ENCODE data around the gene NPC1L1. TPM values are rescaled to one million over a fixed set of nuclear protein-coding genes. Genes with fewer than 3 reads are reported as not detected.
A peak's percentile ranks its signal among the peaks of the same experiment; 100 is the strongest.

Gene NPC1L1
- total RNA-seq, 1 experiment from 2014 or later: not detected

DNA sequence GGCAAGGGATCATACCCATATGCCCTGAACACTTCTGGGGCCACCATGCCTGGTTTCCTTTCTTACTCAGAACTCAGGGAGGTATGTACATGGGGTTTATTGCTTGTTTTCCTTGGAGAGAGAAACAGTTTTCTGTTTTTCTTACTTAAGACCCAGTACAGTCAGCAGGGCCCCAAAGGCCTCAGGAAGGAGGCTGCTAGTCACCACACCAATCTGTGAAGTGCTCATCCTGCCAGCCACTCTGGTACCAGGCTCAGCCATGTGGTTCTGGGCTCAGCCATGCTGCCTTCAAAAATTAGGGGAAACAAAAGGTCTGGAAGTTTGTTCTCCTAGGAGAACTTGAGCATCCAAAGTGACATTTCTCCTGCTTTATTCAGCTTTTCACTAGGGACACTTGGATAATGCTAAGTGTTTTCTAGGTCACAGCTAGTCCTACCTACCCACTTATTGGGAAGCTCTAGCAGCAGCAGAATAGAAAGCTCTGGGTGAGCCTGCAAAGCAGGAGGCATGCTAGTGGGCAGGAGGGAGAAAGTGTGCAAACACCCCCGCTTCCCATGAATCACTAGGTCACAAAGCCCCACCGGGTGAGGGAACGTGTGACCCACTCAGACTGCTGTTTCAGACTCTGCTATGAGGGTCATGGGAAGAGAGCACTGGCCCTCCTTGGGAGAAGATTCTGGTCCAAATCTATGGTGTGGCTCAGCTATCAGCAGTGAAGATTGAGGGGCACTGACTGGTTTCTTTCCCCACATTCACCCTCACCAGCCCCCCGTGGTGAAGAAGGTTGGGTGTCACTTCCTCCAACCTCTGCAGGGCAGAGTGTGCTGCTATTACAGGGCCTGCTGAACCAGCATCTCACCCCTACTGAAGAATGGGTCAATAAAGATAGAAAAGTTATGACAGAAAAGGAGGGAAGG is 74.6 kb downstream of the NPC1L1 start:
- in situ Hi-C loops (cut with HindIII; ENCODE audit: low pct_unique_long_range_greater_than_20kb, low sequenced_read_pairs): no loop called here
- no peak for DNase-seq (ENCODE audit: low read depth, low spot score)

DNA sequence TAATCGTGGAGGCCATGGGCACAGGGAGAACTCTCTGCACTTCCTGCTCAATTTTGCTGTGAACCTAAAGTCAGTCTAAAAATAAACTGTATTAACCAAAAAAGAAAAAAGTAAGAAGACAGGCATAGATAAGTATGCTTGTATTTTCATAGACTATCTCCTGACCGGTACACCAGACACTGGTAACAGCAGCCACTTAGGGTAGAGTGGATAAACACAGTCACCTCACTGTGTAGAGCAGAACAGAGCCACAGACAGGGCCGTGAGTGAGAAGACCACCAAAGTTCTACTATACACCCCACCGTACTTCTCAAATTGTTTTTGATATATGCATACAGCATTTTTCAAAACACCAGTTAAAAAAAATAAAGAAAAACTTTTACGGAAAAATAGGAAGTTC is 75.6 kb downstream of the NPC1L1 start:
- DNase-seq (ENCODE audit: low read depth, low spot score): no peak
- in situ Hi-C loops (cut with HindIII; ENCODE audit: low pct_unique_long_range_greater_than_20kb, low sequenced_read_pairs): no loop called here

DNA sequence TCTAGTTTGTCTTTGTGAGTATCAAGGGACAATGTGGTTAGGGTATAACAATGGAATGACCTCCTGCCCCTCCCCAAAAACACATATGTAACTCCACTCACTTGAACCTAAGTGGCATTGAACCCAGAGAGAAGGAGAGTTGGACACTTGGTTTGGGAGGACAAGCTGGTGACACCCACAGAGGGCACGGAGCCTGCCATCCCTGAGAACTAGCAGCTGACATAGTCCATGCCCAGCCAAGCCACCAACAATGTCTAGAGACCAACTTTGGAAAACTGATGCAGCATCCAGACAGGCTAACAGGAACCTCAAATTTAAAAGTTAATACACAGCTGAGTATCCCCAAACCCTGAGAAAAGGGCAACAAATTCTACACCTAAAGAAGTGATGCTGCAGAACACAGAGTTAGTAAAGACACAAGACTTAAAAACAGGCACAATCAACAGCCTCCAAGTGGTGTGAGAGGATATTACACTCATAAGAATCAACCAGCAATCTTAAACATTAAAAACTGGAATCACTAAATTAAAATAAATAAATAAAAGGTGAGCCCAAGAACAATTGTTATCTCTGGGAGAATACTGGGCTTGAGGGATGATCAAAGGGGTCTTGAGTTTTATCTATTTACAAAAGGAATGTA is 77.8 kb downstream of the NPC1L1 start:
- in situ Hi-C loops (cut with HindIII; ENCODE audit: low pct_unique_long_range_greater_than_20kb, low sequenced_read_pairs): no loop called here
- peak; percentile 56 for DNase-seq (ENCODE audit: low read depth, low spot score)

Small RNAs within 50 kb of the gene (small RNA-seq; reads per million reads assigned to genes)
- 0 reads per million in 2 experiments for gene RNU6-1097P

Other genes with a start within 250 kb of the NPC1L1 start
- 0.13 and 0.37 TPM in 2 replicates for gene CAMK2B, start 215.7 kb downstream of the NPC1L1 start, total RNA-seq (2014; rRNA removed; shearing (Covaris generic))
- gene NUDCD3, start 50.7 kb downstream of the NPC1L1 start, total RNA-seq (2014; rRNA removed; shearing (Covaris generic)): 80.5 and 98.2 TPM in 2 replicates
- 131 and 138 TPM in 2 replicates for gene DDX56, start 32.6 kb upstream of the NPC1L1 start, total RNA-seq (2014; rRNA removed; shearing (Covaris generic))
- 177 and 178 TPM in 2 replicates for gene TMED4, start 40.9 kb upstream of the NPC1L1 start, total RNA-seq (2014; rRNA removed; shearing (Covaris generic))
- 28.5 and 35.3 TPM in 2 replicates for gene OGDH, start 65.3 kb upstream of the NPC1L1 start, total RNA-seq (2014; rRNA removed; shearing (Covaris generic))
- gene ZMIZ2, start 207.5 kb upstream of the NPC1L1 start, total RNA-seq (2014; rRNA removed; shearing (Covaris generic)): 5.3 and 5.4 TPM in 2 replicates